HFFc6 (cell line): Measurements from ENCODE around the gene CREB5. TPM values are rescaled to one million over a fixed set of nuclear protein-coding genes. Genes with fewer than 3 reads are reported as not detected.

Experiments
- DNase-seq: peaks from one replicate; pipeline ENCODE4 v3.0.0-alpha.2; 2018
- H3K27ac Mint-ChIP-seq: 2 replicates; pipeline ENCODE4 v1.8.0; 2020; ENCODE audit warnings: mild to moderate bottlenecking, mixed read lengths
- H3K27me3 Mint-ChIP-seq: 2 replicates; pipeline ENCODE4 v1.8.0; 2021; ENCODE audit warnings: mild to moderate bottlenecking, moderate library complexity, mixed read lengths; ENCODE audit not compliant: insufficient read depth
- H3K36me3 Mint-ChIP-seq: 2 replicates; pipeline ENCODE4 v1.8.0; 2021; ENCODE audit warnings: low read depth, mixed read lengths
- H3K4me1 Mint-ChIP-seq: 2 replicates; pipeline ENCODE4 v1.8.0; 2020; ENCODE audit warnings: low read depth, mixed read lengths
- H3K4me3 Mint-ChIP-seq: 2 replicates; pipeline ENCODE4 v1.8.0; 2020; ENCODE audit warnings: mild to moderate bottlenecking, moderate library complexity, mixed read lengths
- H3K9me3 Mint-ChIP-seq: 2 replicates; pipeline ENCODE4 v1.8.0; 2020; ENCODE audit warnings: mild to moderate bottlenecking, mixed read lengths
- total RNA-seq, 6 experiments: library from RNA; stranded (reverse); fragmentation: NEBNext Ultra II Directional; extraction: Animal tissue kit (Norgen Biotek cat#: 25700); gene quantifications; 2 replicates in 1 of 6; 3 replicates in 5 of 6; pipeline ENCODE4 v1.2.3, GENCODE V29; 2021
- TF ChIP-seq, protein P1 (sequence below): fragments of 200-600 bp; sonication (generic); IDR thresholded peaks from 2 replicates; pipeline ENCODE4 v1.5.0; 2021; ENCODE audit warnings: antibody characterized with exemption, mild to moderate bottlenecking

The CREB5 gene
- total RNA-seq, 6 experiments from 2014 or later: 0.60 to 0.90 (median 0.79) TPM

GRCh38 chr7:28509251-28510025 is 97.1 kb downstream of the CREB5 start:
- Mint-ChIP-seq H3K4me3 (no peak overlapping the region), H3K27me3 (peaks cover 8% of the 10 kb centered on the region), H3K27ac (no peak overlapping the region), H3K9me3 (peaks cover 22% of the 10 kb centered on the region; the same call in 1 of the 2 replicates), H3K4me1 (no peaks in the 10 kb centered on the region), H3K36me3 (peaks cover 4% of the 10 kb centered on the region; the same call in 1 of the 2 replicates)
- DNase-seq: no peak
- TF ChIP-seq, protein P1, sequence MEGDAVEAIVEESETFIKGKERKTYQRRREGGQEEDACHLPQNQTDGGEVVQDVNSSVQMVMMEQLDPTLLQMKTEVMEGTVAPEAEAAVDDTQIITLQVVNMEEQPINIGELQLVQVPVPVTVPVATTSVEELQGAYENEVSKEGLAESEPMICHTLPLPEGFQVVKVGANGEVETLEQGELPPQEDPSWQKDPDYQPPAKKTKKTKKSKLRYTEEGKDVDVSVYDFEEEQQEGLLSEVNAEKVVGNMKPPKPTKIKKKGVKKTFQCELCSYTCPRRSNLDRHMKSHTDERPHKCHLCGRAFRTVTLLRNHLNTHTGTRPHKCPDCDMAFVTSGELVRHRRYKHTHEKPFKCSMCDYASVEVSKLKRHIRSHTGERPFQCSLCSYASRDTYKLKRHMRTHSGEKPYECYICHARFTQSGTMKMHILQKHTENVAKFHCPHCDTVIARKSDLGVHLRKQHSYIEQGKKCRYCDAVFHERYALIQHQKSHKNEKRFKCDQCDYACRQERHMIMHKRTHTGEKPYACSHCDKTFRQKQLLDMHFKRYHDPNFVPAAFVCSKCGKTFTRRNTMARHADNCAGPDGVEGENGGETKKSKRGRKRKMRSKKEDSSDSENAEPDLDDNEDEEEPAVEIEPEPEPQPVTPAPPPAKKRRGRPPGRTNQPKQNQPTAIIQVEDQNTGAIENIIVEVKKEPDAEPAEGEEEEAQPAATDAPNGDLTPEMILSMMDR: no peak

DNA sequence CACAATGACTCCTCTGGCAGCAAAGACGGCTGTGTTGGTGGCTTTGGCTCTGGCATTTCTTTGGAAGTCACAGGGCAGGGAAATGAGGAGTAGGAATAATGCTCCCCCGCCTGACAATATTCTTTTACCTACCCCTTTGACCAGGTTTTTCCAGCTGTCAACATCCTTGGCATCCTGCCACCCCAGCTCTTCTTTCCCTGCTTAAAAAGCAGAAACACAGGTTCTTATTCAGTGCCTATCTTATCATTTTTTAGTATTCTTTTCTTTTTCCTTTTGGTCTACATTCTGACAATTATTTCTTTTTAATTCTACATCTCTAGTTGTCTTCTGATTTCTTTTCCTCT is 97.7 kb downstream of the CREB5 start:
- no peak overlapping the region for H3K27ac Mint-ChIP-seq
- H3K4me1 Mint-ChIP-seq: no peaks in the 10 kb centered on the region
- TF ChIP-seq, protein P1: no peak
- peaks cover 22% of the 10 kb centered on the region; the same call in 1 of the 2 replicates for H3K9me3 Mint-ChIP-seq
- no peak overlapping the region for H3K4me3 Mint-ChIP-seq
- peaks cover 4% of the 10 kb centered on the region; the same call in 1 of the 2 replicates for H3K36me3 Mint-ChIP-seq
- DNase-seq: no peak
- peaks cover 8% of the 10 kb centered on the region for H3K27me3 Mint-ChIP-seq

- no peak for DNase-seq
- H3K27me3 Mint-ChIP-seq: peaks cover 8% of the 10 kb centered on the region
- H3K27ac Mint-ChIP-seq: no peak overlapping the region
- H3K4me1 Mint-ChIP-seq: no peaks in the 10 kb centered on the region
- H3K36me3 Mint-ChIP-seq: peaks cover 4% of the 10 kb centered on the region; the same call in 1 of the 2 replicates
- no peak overlapping the region for H3K4me3 Mint-ChIP-seq
- H3K9me3 Mint-ChIP-seq: peaks cover 22% of the 10 kb centered on the region; the same call in 1 of the 2 replicates
- TF ChIP-seq, protein P1: no peak
Measured at GRCh38 chr7:28512668-28513440, 100.5 kb downstream of the CREB5 start.

- no peaks in the 10 kb centered on the region for H3K4me1 Mint-ChIP-seq
- TF ChIP-seq, protein P1: no peak
- H3K27me3 Mint-ChIP-seq: peaks cover under 1% of the 10 kb centered on the region; the same call in 1 of the 2 replicates
- H3K27ac Mint-ChIP-seq: no peak overlapping the region
- no peak overlapping the region for H3K4me3 Mint-ChIP-seq
- no peaks in the 10 kb centered on the region for H3K36me3 Mint-ChIP-seq
- peaks cover 17% of the 10 kb centered on the region; the same call in 1 of the 2 replicates for H3K9me3 Mint-ChIP-seq
- DNase-seq: no peak
Measured at GRCh38 chr7:28516390-28517172, 104.3 kb downstream of the CREB5 start.

DNA sequence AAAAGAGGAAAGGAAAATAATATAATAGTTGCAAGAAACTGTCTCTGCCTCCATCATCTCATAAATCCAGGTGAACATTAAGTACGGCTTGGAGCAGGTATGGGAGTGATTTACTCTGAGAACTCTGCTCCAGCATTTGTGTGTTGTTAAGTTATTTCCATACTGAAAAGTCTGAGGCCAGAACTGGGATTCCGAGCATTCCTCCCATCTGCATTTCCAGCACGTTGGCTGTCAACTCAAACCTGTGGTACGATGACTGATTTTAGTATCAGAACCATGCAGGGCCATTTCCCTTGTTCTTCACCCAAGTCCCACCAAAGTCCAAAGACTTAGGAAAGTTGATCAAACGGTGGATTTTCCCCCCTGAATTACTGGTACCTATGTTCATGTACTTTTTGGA is 104.9 kb downstream of the CREB5 start:
- DNase-seq: no peak
- Mint-ChIP-seq H3K4me1 (no peaks in the 10 kb centered on the region), H3K4me3 (no peak overlapping the region), H3K27me3 (no peaks in the 10 kb centered on the region; the same call in 1 of the 2 replicates), H3K27ac (no peak overlapping the region), H3K9me3 (peaks cover 13% of the 10 kb centered on the region; the same call in 1 of the 2 replicates), H3K36me3 (no peaks in the 10 kb centered on the region)
- TF ChIP-seq, protein P1: no peak
